GM23338 (cell line): Measurements from ENCODE around the gene KCNN3.

Experiments
- EZH2 ChIP-seq: fragments of 200-600 bp; sonication (generic); IDR thresholded peaks from one replicate; pipeline ENCODE4 v1.8.0; 2017; ENCODE audit warnings: antibody characterized with exemption, mild to moderate bottlenecking, low read depth; ENCODE audit not compliant: unreplicated experiment
- EZH2phosphoT487 ChIP-seq: fragments of 200-600 bp; sonication (generic); IDR thresholded peaks from one replicate; pipeline ENCODE4 v1.8.1; 2018; ENCODE audit warnings: antibody characterized with exemption; ENCODE audit not compliant: unreplicated experiment
- JUNB ChIP-seq: IDR thresholded peaks from one replicate; pipeline ENCODE4 v1.6.1; 2016; ENCODE audit warnings: antibody characterized with exemption; ENCODE audit not compliant: unreplicated experiment
- POLR2AphosphoS5 ChIP-seq: IDR thresholded peaks from 2 replicates; pipeline ENCODE4 v1.6.1; 2016; ENCODE audit warnings: antibody characterized with exemption, low read depth
- REST ChIP-seq: IDR thresholded peaks from one replicate; pipeline ENCODE4 v1.6.1; 2018; ENCODE audit warnings: antibody characterized with exemption; ENCODE audit not compliant: unreplicated experiment
- STAT1 ChIP-seq: IDR thresholded peaks from one replicate; pipeline ENCODE4 v1.6.1; 2016; ENCODE audit warnings: antibody characterized with exemption; ENCODE audit not compliant: unreplicated experiment
- ZNF462 ChIP-seq: fragments of 250-450 bp; sonication (Bioruptor Pico); IDR thresholded peaks from 2 replicates; pipeline ENCODE4 v1.5.0; 2020; ENCODE audit warnings: mild to moderate bottlenecking, moderate library complexity
- TF ChIP-seq, protein P1 (sequence below), 2 experiments: fragments of 200-600 bp in 1 of 2; sonication (generic) in 1 of 2; conservative IDR thresholded peaks; 2 replicates each; pipeline versions ENCODE4 v1.5.1 to v1.6.1; 2016 to 2017; ENCODE audit warnings: antibody characterized with exemption in 2 of 2, low read depth in 2 of 2, mild to moderate bottlenecking in 2 of 2, moderate library complexity in 1 of 2
- TF ChIP-seq, protein P2 (sequence below): IDR thresholded peaks from 2 replicates; pipeline ENCODE4 v1.6.1; 2016; ENCODE audit warnings: antibody characterized with exemption

- TF ChIP-seq, protein P1, sequence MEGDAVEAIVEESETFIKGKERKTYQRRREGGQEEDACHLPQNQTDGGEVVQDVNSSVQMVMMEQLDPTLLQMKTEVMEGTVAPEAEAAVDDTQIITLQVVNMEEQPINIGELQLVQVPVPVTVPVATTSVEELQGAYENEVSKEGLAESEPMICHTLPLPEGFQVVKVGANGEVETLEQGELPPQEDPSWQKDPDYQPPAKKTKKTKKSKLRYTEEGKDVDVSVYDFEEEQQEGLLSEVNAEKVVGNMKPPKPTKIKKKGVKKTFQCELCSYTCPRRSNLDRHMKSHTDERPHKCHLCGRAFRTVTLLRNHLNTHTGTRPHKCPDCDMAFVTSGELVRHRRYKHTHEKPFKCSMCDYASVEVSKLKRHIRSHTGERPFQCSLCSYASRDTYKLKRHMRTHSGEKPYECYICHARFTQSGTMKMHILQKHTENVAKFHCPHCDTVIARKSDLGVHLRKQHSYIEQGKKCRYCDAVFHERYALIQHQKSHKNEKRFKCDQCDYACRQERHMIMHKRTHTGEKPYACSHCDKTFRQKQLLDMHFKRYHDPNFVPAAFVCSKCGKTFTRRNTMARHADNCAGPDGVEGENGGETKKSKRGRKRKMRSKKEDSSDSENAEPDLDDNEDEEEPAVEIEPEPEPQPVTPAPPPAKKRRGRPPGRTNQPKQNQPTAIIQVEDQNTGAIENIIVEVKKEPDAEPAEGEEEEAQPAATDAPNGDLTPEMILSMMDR (conservative IDR thresholded peaks at IDR 0.05; ENCODE audit: low read depth in 2 of 2), result no peak
- TF ChIP-seq REST (no peak), EZH2 (no peak), POLR2AphosphoS5 (no peak), STAT1 (no peak), EZH2phosphoT487 (no peak), ZNF462 (CRISPR knock-in tag) (no peak), JUNB (no peak)
- TF ChIP-seq, protein P2, sequence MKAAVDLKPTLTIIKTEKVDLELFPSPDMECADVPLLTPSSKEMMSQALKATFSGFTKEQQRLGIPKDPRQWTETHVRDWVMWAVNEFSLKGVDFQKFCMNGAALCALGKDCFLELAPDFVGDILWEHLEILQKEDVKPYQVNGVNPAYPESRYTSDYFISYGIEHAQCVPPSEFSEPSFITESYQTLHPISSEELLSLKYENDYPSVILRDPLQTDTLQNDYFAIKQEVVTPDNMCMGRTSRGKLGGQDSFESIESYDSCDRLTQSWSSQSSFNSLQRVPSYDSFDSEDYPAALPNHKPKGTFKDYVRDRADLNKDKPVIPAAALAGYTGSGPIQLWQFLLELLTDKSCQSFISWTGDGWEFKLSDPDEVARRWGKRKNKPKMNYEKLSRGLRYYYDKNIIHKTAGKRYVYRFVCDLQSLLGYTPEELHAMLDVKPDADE, result no peak
These were observed 94.2 kb downstream of the KCNN3 start for GRCh38 chr1:154775621-154776605.
